GM23248 (cell line): ENCODE data around the gene NRF1.

Source experiments
- EZH2 ChIP-seq: fragments of 200-600 bp; sonication (generic); IDR thresholded peaks from 2 replicates; pipeline ENCODE4 v1.6.1; 2018; ENCODE audit warnings: antibody characterized with exemption, mild to moderate bottlenecking; ENCODE audit not compliant: insufficient read depth, poor library complexity, severe bottlenecking
- EZH2phosphoT487 ChIP-seq: fragments of 200-600 bp; sonication (generic); IDR thresholded peaks from 2 replicates; pipeline ENCODE4 v1.6.1; 2018; ENCODE audit warnings: antibody characterized with exemption, moderate library complexity, mild to moderate bottlenecking, low read depth; ENCODE audit not compliant: insufficient read depth

GRCh38 chr7:129644634-129645230, 33.2 kb downstream of the NRF1 start:
- TF ChIP-seq EZH2 (no peak), EZH2phosphoT487 (no peak)
